ENCODE measurements around the gene TIGD1. TPM values are rescaled to one million over a fixed set of nuclear protein-coding genes. Genes with fewer than 3 reads are reported as not detected.

Gene TIGD1
- polyA plus RNA-seq, 1 experiment = 4.3 TPM

GRCh38 chr2:232523682-232524597 lies 26.4 kb downstream of the TIGD1 start:
- no peak overlapping the region for H3K4me3 ChIP-seq (ENCODE audit: low read depth, low read length)
- ChIA-PET CTCF (interaction anchor here (1.1 to 1.5 kb wide), 2 partner anchors 79 to 599 kb away, joined by 3 to 4 read pairs; no protein-coding TSS in a partner anchor), POLR2A (no interaction called here)
- H3K27me3 ChIP-seq (ENCODE audit: control insufficient read depth, insufficient read depth, low read length) = peaks cover 53% of the 10 kb centered on the region
- no peaks in the 10 kb centered on the region for H3K9me3 ChIP-seq (ENCODE audit: control insufficient read depth, insufficient read depth, low read length)
- no peak for DNase-seq (ENCODE audit: low read depth, low spot score)
- H3K27ac ChIP-seq (ENCODE audit: low read depth, low read length) = no peak overlapping the region
- TF ChIP-seq CTCF (IDR thresholded peaks at IDR 0.05; ENCODE audit: low read depth, low read length) = no peak

GRCh38 chr2:232523402-232523681 lies 27.0 kb downstream of the TIGD1 start:
- Histone ChIP-seq H3K4me3 (ENCODE audit: low read depth, low read length) (no peak overlapping the region), H3K27ac (ENCODE audit: low read depth, low read length) (no peak overlapping the region), H3K9me3 (ENCODE audit: control insufficient read depth, insufficient read depth, low read length) (no peaks in the 10 kb centered on the region), H3K27me3 (ENCODE audit: control insufficient read depth, insufficient read depth, low read length) (peaks cover 59% of the 10 kb centered on the region)
- no peak for TF ChIP-seq CTCF (IDR thresholded peaks at IDR 0.05; ENCODE audit: low read depth, low read length)
- CTCF ChIA-PET = interaction anchor here (1.5 kb wide), 1 partner anchor 79 kb away, joined by 4 read pairs; no protein-coding TSS in a partner anchor
- POLR2A ChIA-PET = no interaction called here
- no peak for DNase-seq (ENCODE audit: low read depth, low spot score)

GRCh38 chr2:232522623-232523401 lies 27.5 kb downstream of the TIGD1 start:
- Histone ChIP-seq H3K27ac (ENCODE audit: low read depth, low read length) (no peak overlapping the region), H3K4me3 (ENCODE audit: low read depth, low read length) (no peak overlapping the region), H3K27me3 (ENCODE audit: control insufficient read depth, insufficient read depth, low read length) (peaks cover 59% of the 10 kb centered on the region), H3K9me3 (ENCODE audit: control insufficient read depth, insufficient read depth, low read length) (no peaks in the 10 kb centered on the region)
- no peak for DNase-seq (ENCODE audit: low read depth, low spot score)
- no peak for TF ChIP-seq CTCF (IDR thresholded peaks at IDR 0.05; ENCODE audit: low read depth, low read length)
- ChIA-PET CTCF (interaction anchor here (0.9 to 1.3 kb wide), 5 partner anchors 9 to 621 kb away, joined by 3 to 4 read pairs (median 3); partner anchors contain the start of gene ALPI), POLR2A (no interaction called here)

- DNase-seq (ENCODE audit: low read depth, low spot score) = no peak
- no peak overlapping the region for H3K4me3 ChIP-seq (ENCODE audit: low read depth, low read length)
- CTCF ChIA-PET = interaction anchor here (0.8 to 2.9 kb wide), 9 partner anchors 10 to 622 kb away, joined by 3 to 12 read pairs (median 4); partner anchors contain the start of gene ALPI
- peaks cover 59% of the 10 kb centered on the region for H3K27me3 ChIP-seq (ENCODE audit: control insufficient read depth, insufficient read depth, low read length)
- POLR2A ChIA-PET = no interaction called here
- no peaks in the 10 kb centered on the region for H3K9me3 ChIP-seq (ENCODE audit: control insufficient read depth, insufficient read depth, low read length)
- peak; percentile 50 for TF ChIP-seq CTCF (IDR thresholded peaks at IDR 0.05; ENCODE audit: low read depth, low read length)
- H3K27ac ChIP-seq (ENCODE audit: low read depth, low read length) = no peak overlapping the region
Measured at GRCh38 chr2:232521959-232522622, 28.3 kb downstream of the TIGD1 start.
